K562 (cell line): ENCODE measurements around the gene BTG2. TPM values are rescaled to one million over a fixed set of nuclear protein-coding genes. Genes with fewer than 3 reads are reported as not detected.
A peak's percentile ranks its signal among the peaks of the same experiment; 100 is the strongest.

Source experiments
- GTF2B ChIP-seq: IDR thresholded peaks from 2 replicates; pipeline ENCODE4 v1.6.1; 2011; ENCODE audit not compliant: insufficient read length; ENCODE audit errors: extremely low read depth
- KAT7 ChIP-seq: sonication (generic); formaldehyde crosslinking; IDR thresholded peaks from 2 replicates; pipeline ENCODE4 v1.8.0; 2022; ENCODE audit warnings: missing genetic modification reagents, mild to moderate bottlenecking, borderline replicate concordance
- MNT ChIP-seq, 2 experiments: fragments of 450-650 bp; conservative IDR thresholded peaks; 2 replicates each; pipeline ENCODE4 v1.6.1; 2017; ENCODE audit warnings: mild to moderate bottlenecking in 2 of 2, moderate library complexity in 2 of 2
- NEUROD1 ChIP-seq: fragments of 150-350 bp; IDR thresholded peaks from 2 replicates; pipeline ENCODE4 v1.6.1; 2014; ENCODE audit warnings: borderline replicate concordance, low read length, low read depth; ENCODE audit not compliant: partially characterized antibody
- POU5F1 ChIP-seq: fragments of 150-350 bp; IDR thresholded peaks from 2 replicates; pipeline ENCODE4 v1.6.1; 2014; ENCODE audit warnings: borderline replicate concordance, low read length, low read depth, mild to moderate bottlenecking; ENCODE audit not compliant: partially characterized antibody
- RAD51 ChIP-seq: fragments of 450-650 bp; IDR thresholded peaks from 2 replicates; pipeline ENCODE4 v1.7.1; 2016; ENCODE audit warnings: low read depth, mild to moderate bottlenecking, borderline replicate concordance
- RBM34 ChIP-seq: fragments of 200-400 bp; formaldehyde crosslinking; IDR thresholded peaks from 2 replicates; pipeline ENCODE4 v1.6.1; 2018; ENCODE audit warnings: low read length, borderline replicate concordance; ENCODE audit not compliant: insufficient read depth
- SAFB ChIP-seq: fragments of 200-400 bp; formaldehyde crosslinking; IDR thresholded peaks from 2 replicates; pipeline ENCODE4 v1.6.1; 2017; ENCODE audit warnings: low read depth, low read length, borderline replicate concordance
- SIN3A ChIP-seq, 2 experiments: fragments of 150-350 bp in 1 of 2; IDR thresholded peaks; 2 replicates each; pipeline ENCODE4 v1.6.1; 2011 to 2016; ENCODE audit warnings: borderline replicate concordance in 2 of 2, low read depth in 2 of 2, low read length in 2 of 2, mild to moderate bottlenecking in 2 of 2, moderate library complexity in 2 of 2; ENCODE audit not compliant: control insufficient read depth in 1 of 2
- U2AF2 ChIP-seq: fragments of 200-400 bp; formaldehyde crosslinking; optimal IDR thresholded peaks from 2 replicates; pipeline ENCODE3; 2017; ENCODE audit warnings: low read depth, mild to moderate bottlenecking, low read length
- ZBTB40 ChIP-seq, 2 experiments: fragments of 450-650 bp in 1 of 2; sonication (generic) in 1 of 2; formaldehyde crosslinking in 1 of 2; IDR thresholded peaks; 2 replicates each; pipeline versions ENCODE4 v1.7.1 to v1.9.0; 2016 to 2022; ENCODE audit warnings: inconsistent platforms in 1 of 2, mild to moderate bottlenecking in 1 of 2, missing genetic modification reagents in 1 of 2
- ZNF121 ChIP-seq: sonication (generic); formaldehyde crosslinking; conservative IDR thresholded peaks from 2 replicates; pipeline ENCODE4 v1.8.0; 2022; ENCODE audit warnings: missing genetic modification reagents
- ZNF197 ChIP-seq: fragments of 200-800 bp; sonication (Bioruptor generic); IDR thresholded peaks from 2 replicates; pipeline ENCODE4 v1.6.1; 2016; ENCODE audit warnings: low read depth, missing genetic modification characterization, missing compliant biosample characterization
- ZNF668 ChIP-seq: fragments of 250-450 bp; sonication (Bioruptor Pico); IDR thresholded peaks from 2 replicates; pipeline ENCODE4 v1.8.0; 2022; ENCODE audit warnings: mild to moderate bottlenecking, inconsistent platforms
- ZNF75A ChIP-seq: fragments of 450-650 bp; formaldehyde crosslinking; IDR thresholded peaks from 2 replicates; pipeline ENCODE4 v1.4.0; 2020; ENCODE audit warnings: mild to moderate bottlenecking
- polyA plus RNA-seq, 8 experiments: library from polyadenylated mRNA; depleted of rRNA in 4 of 8; stranded (reverse) in 5 of 8; unstranded in 3 of 8; fragments of >200 nt; fragmentation: Nextera tagmentation in 2 of 8; fragmentation: Illumina TruSeq in 1 of 8; extraction: Ambion mirVana in 2 of 8; extraction: Trizol in 1 of 8; gene quantifications; 2 replicates each; pipeline versions ENCODE4 v1.2.1 to v1.2.3, GENCODE V29; 2011 to 2014; ENCODE audit warnings: inconsistent platforms in 1 of 8, missing spikeins in 1 of 8
- total RNA-seq, 7 experiments: library from RNA; depleted of rRNA in 6 of 7; stranded (reverse); fragments of >200 nt in 6 of 7; fragmentation: Illumina TruSeq in 2 of 7; extraction: Trizol in 2 of 7; gene quantifications; 2 replicates each; pipeline versions ENCODE4 v1.2.1 to v1.2.3, GENCODE V29; 2011 to 2021; ENCODE audit warnings: low replicate concordance in 1 of 7

The BTG2 gene
- total and polyA plus RNA-seq, 9 of the 15 experiments (the other 6 are each of a cell fraction or from before 2014, with no cell fraction given): 2.3 to 41.9 (median 8.7) TPM

- TF ChIP-seq U2AF2 (no peak), ZNF668 (CRISPR knock-in tag) (no peak), RAD51 (peak; percentile 80), ZNF197 (CRISPR knock-in tag) (no peak), ZBTB40 (IDR thresholded peaks at IDR 0.05) (no peak), ZBTB40 (CRISPR knock-in tag; IDR thresholded peaks at IDR 0.05) (no peak), SAFB (no peak), ZNF75A (CRISPR knock-in tag) (no peak), KAT7 (CRISPR knock-in tag) (no peak), NEUROD1 (no peak), POU5F1 (no peak), MNT (conservative IDR thresholded peaks at IDR 0.05) (no peak), RBM34 (no peak), SIN3A (IDR thresholded peaks at IDR 0.05; ENCODE audit: borderline replicate concordance in 2 of 2, control insufficient read depth in 1 of 2, low read depth in 2 of 2, low read length in 2 of 2) (0 out of 4 replicates have a peak, but pooled peaks of 1 of the 2 experiments have one; percentile 27), ZNF121 (CRISPR knock-in tag) (no peak), GTF2B (no peak)
These were observed 15.4 kb downstream of the BTG2 start (continued) for GRCh38 chr1:203320591-203321272.
